GM10266 (cell line): ENCODE measurements around the gene ABHD5.

Experiments used
- DNase-seq: peaks from one replicate; pipeline ENCODE4 v3.0.0; 2012; ENCODE audit errors: extremely low spot score
- CTCF ChIP-seq: IDR thresholded peaks from 2 replicates; pipeline ENCODE4 v1.5.1; 2012; ENCODE audit warnings: mild to moderate bottlenecking, low read depth; ENCODE audit not compliant: control insufficient read depth, insufficient read depth; ENCODE audit errors: missing control alignments

ABHD5 gene

GRCh38 chr3:43736558-43737440 is 46.1 kb downstream of the ABHD5 start:
- TF ChIP-seq CTCF, result no peak
- no peak for DNase-seq

GRCh38 chr3:43738305-43738704 is 47.6 kb downstream of the ABHD5 start:
- no peak for TF ChIP-seq CTCF
- DNase-seq, result no peak

- no peak for DNase-seq
- TF ChIP-seq CTCF, result no peak
These were observed 52.2 kb downstream of the ABHD5 start for GRCh38 chr3:43742920-43743319.

GRCh38 chr3:43747641-43748040 is 56.9 kb downstream of the ABHD5 start:
- no peak for TF ChIP-seq CTCF
- DNase-seq, result no peak

GRCh38 chr3:43748179-43748578 is 57.4 kb downstream of the ABHD5 start:
- TF ChIP-seq CTCF, result no peak
- no peak for DNase-seq

- DNase-seq, result no peak
- no peak for TF ChIP-seq CTCF
These were observed 57.9 kb downstream of the ABHD5 start for GRCh38 chr3:43748645-43749044.

- no peak for TF ChIP-seq CTCF
- DNase-seq, result no peak
These were observed 62.2 kb downstream of the ABHD5 start for GRCh38 chr3:43752905-43753304.
